Retinal pigment epithelial cell (primary cell): Measurements from ENCODE around the gene ALDH1A1.

ENCODE experiments used
- DNase-seq: peaks from one replicate; pipeline ENCODE4 v3.0.0-alpha.2; 2010; ENCODE audit warnings: low read depth
- H3K4me3 ChIP-seq: 2 replicates; pipeline ENCODE4 v1.5.1; 2011; ENCODE audit warnings: mild to moderate bottlenecking, low read length, control low read depth, moderate library complexity
- TF ChIP-seq, protein P1 (sequence below): conservative IDR thresholded peaks from 2 replicates; pipeline ENCODE4 v1.5.1; 2011; ENCODE audit warnings: low read depth, low read length, control low read depth, inconsistent platforms

ALDH1A1 gene

GRCh38 chr9:72912476-72913381 lies 40.1 kb downstream of the ALDH1A1 start:
- DNase-seq, result no peak
- TF ChIP-seq, protein P1, sequence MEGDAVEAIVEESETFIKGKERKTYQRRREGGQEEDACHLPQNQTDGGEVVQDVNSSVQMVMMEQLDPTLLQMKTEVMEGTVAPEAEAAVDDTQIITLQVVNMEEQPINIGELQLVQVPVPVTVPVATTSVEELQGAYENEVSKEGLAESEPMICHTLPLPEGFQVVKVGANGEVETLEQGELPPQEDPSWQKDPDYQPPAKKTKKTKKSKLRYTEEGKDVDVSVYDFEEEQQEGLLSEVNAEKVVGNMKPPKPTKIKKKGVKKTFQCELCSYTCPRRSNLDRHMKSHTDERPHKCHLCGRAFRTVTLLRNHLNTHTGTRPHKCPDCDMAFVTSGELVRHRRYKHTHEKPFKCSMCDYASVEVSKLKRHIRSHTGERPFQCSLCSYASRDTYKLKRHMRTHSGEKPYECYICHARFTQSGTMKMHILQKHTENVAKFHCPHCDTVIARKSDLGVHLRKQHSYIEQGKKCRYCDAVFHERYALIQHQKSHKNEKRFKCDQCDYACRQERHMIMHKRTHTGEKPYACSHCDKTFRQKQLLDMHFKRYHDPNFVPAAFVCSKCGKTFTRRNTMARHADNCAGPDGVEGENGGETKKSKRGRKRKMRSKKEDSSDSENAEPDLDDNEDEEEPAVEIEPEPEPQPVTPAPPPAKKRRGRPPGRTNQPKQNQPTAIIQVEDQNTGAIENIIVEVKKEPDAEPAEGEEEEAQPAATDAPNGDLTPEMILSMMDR, result no peak
- no peak overlapping the region for H3K4me3 ChIP-seq

GRCh38 chr9:72911816-72912215 lies 41.0 kb downstream of the ALDH1A1 start:
- no peak overlapping the region for H3K4me3 ChIP-seq
- no peak for DNase-seq
- TF ChIP-seq, protein P1, result no peak

DNA sequence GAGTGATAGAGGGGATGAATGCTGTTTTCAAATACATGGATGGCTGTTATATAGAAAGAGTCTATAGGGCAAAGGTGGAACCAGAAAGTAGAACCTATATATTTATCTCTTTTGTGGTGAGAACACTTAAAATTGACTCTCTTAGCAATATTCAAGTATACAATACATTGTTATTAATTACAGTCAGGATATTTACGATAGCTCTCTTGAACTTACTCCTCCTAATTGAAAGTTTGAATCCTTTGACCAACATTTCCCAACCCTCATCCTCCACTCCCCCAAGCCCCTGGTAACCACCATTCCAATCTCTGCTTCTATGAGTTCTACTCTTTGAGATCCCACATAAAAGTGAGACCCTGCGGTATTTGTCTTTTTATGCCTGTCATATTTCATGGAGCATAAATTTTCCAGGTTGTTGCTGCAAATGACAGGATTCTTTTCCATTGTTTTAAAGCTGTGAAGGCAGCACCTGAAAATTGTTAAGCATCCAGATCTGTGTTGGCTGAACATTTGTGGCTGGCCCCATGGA lies 41.5 kb downstream of the ALDH1A1 start:
- TF ChIP-seq, protein P1, result no peak
- DNase-seq, result no peak
- no peak overlapping the region for H3K4me3 ChIP-seq

DNA sequence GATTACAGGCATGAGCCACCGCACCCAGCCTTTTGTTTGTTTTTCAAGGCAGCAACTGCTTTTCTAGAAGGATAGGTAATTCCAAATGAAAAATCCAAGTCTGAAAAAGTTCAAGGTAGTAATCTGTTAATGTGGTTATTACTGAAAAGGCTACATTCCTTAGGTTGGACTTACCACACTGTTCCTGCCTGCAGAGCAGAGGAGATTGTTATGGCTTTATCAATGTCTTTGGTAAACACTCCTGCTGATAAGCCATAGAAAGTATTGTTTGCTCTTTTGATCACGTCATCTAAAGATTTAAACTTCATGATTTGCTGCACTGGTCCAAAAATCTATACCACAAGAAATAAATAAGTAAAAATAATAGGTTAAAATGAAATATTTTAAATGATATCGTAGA lies 43.4 kb downstream of the ALDH1A1 start:
- TF ChIP-seq, protein P1, result no peak
- H3K4me3 ChIP-seq, result no peak overlapping the region
- DNase-seq, result no peak

GRCh38 chr9:72907421-72907820 lies 45.4 kb downstream of the ALDH1A1 start:
- DNase-seq, result no peak
- H3K4me3 ChIP-seq, result no peak overlapping the region
- TF ChIP-seq, protein P1, result no peak

DNA sequence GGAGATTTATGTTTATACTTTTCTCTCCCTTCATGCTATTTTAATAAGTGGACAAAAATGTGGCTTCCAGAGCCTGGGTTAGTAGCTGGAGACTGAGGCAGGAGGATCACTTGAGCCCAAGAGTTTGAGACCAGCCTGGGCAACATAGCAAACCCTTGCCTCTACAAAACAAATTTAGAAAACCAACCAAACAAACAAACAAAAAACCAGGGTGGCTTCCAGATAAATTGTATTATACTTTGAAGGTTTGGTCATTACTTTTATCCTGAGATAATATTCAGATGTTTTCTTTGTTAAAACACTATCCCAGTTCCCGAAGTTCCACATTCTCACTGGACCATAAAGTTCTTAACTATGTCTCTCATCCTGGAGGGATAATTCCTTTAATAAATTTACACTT lies 46.0 kb downstream of the ALDH1A1 start:
- TF ChIP-seq, protein P1, result no peak
- H3K4me3 ChIP-seq, result no peak overlapping the region
- no peak for DNase-seq
